ENCODE data around the gene SLC9A6. TPM values are rescaled to one million over a fixed set of nuclear protein-coding genes. Genes with fewer than 3 reads are reported as not detected.
A peak's percentile ranks its signal among the peaks of the same experiment; 100 is the strongest.

SLC9A6 gene
- total RNA-seq, 4 donors from 2014 or later: 12.9 to 23.9 (median 18.7) TPM

DNA sequence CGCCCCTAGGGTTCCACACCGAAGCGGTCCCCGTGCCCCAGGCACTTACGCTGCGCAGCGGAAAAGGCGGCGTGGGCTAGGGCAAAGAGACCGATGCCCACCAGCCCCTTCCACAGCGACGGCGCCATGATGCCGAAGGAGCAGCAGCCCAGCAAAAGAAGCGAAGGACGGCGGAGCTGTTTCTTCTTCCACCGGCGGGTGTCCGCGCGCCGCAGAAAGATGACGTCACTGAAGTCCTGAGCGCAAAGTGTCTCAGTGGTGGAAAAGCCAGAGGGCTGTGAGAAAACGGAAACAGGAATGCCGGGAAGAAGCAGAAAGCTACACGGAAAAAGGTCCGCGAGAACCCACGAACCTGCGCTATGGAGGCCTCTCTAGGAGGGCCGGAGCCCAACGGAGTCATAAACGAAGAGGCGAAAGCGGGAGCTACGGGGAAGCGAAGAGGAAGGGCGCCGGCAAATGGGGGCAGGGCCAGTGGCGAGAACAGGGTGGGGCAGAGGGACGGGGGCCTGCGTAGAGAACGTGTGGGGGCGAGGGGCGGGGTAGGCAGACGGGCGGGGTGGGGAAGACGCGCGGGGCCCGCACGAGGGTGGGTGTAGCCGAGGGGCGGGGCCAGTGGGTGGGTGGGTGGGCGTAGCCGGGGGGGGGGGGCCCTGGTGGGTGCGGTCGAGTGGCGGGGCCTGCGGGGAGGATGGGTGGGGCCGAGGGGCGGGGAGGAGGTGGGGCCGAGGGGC lies 11.5 kb upstream of the SLC9A6 start, which contains the start of gene MMGT1:
TSS of gene MMGT1 (minus strand) at position 441 of the 731 bp plus-strand sequence. CDS start at position 128, 313 bp downstream.
- Histone ChIP-seq H3K27ac (peak within 1 kb of the TSS; percentile 92 to 96 (median 94)), H3K4me3 (peak within 1 kb of the TSS; percentile 60 to 79 (median 66)), H3K27me3 (no peaks in the 10 kb centered on the region), H3K4me1 (peaks cover 0 to 16% (median 0%) of the 10 kb centered on the region in 4 donors), H3K36me3 (peaks cover 0 to 1% (median 0%) of the 10 kb centered on the region in 3 donors), H3K9me3 (no peaks in the 10 kb centered on the region)
- 0 to 35% methylated on average over 29 to 43 of the region's 65 CpGs for WGBS, 2 donors
- peak; percentile 64 to 73 for DNase-seq (ENCODE audit: low spot score in 2 of 2)
- TF ChIP-seq EP300 (IDR thresholded peaks at IDR 0.05): peak in 1 of 2 donors; percentile 87
- peak; percentile 10 to 60 for TF ChIP-seq POLR2A (IDR thresholded peaks at IDR 0.05)
- TF ChIP-seq, protein P1, sequence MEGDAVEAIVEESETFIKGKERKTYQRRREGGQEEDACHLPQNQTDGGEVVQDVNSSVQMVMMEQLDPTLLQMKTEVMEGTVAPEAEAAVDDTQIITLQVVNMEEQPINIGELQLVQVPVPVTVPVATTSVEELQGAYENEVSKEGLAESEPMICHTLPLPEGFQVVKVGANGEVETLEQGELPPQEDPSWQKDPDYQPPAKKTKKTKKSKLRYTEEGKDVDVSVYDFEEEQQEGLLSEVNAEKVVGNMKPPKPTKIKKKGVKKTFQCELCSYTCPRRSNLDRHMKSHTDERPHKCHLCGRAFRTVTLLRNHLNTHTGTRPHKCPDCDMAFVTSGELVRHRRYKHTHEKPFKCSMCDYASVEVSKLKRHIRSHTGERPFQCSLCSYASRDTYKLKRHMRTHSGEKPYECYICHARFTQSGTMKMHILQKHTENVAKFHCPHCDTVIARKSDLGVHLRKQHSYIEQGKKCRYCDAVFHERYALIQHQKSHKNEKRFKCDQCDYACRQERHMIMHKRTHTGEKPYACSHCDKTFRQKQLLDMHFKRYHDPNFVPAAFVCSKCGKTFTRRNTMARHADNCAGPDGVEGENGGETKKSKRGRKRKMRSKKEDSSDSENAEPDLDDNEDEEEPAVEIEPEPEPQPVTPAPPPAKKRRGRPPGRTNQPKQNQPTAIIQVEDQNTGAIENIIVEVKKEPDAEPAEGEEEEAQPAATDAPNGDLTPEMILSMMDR (IDR thresholded peaks at IDR 0.05): peak in 2 of 5 experiments; percentile 28 to 46

DNA sequence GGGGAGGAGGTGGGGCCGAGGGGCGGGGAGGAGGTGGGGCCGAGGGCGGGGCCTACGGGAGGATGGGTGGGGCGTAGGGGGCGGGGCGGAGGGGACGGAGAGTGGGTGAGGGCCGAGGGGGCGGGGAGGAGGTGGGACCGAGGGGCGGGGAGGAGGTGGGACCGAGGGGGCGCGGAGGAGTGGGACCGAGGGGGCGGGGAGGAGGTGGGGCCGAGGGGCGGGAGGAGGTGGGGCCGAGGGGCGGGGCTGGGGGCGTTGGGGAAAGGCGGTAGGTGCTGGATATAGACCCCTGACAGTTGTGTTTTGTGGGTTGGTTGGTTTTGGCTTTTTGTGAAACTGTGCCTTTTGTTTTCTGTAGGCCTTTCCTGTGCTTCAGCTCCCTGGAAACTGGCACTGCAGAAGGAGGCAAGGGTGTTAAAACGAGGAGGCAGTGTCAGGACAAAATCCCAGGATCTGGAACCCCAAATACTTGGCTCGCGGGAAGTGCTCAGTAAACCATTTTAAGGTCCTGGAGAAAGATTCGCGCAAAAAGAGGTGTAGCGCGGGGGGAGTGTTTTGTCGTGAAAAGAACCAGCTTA lies 10.9 kb upstream of the SLC9A6 start:
- WGBS, 2 donors: 1 to 46% methylated on average over 8 to 25 of the region's 32 CpGs
- peak in 1 of 2 donors; percentile 24 for TF ChIP-seq POLR2A (IDR thresholded peaks at IDR 0.05)
- no peak for TF ChIP-seq EP300 (IDR thresholded peaks at IDR 0.05)
- Histone ChIP-seq H3K27me3 (no peaks in the 10 kb centered on the region), H3K4me1 (peaks cover 0 to 16% (median 0%) of the 10 kb centered on the region in 4 donors), H3K27ac (peak overlapping the region in 3 of 4 donors; percentile 64 to 84 (median 73)), H3K36me3 (no peaks in the 10 kb centered on the region), H3K9me3 (no peaks in the 10 kb centered on the region), H3K4me3 (peak overlapping the region; percentile 24 to 47 (median 34))
- DNase-seq (ENCODE audit: low spot score in 2 of 2): peak; percentile 61 to 63

DNA sequence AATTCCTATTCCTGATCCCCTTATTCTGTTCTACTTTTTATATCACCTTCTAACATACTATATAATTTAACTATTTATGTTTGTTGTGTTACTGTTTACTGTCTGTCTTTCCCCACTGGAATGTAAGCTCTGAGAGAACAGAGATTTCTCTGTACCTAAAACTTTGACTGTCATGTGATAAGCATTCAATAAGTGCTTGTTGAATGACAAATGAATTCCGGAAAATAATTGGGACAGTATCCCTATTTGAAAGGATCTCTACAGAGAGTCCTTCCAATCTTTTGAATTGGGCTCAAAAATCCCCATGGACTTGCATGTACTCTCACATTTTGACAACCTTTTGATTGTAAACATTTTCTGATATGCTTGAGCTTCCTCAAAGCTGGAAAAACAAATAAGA lies 9.8 kb upstream of the SLC9A6 start:
- H3K27me3 ChIP-seq: peaks cover 0 to 3% of the 10 kb centered on the region in 2 donors
- no peak for TF ChIP-seq POLR2A (IDR thresholded peaks at IDR 0.05)
- 40 to 47% methylated on average over 1 of the region's 1 CpG for WGBS, 2 donors

DNA sequence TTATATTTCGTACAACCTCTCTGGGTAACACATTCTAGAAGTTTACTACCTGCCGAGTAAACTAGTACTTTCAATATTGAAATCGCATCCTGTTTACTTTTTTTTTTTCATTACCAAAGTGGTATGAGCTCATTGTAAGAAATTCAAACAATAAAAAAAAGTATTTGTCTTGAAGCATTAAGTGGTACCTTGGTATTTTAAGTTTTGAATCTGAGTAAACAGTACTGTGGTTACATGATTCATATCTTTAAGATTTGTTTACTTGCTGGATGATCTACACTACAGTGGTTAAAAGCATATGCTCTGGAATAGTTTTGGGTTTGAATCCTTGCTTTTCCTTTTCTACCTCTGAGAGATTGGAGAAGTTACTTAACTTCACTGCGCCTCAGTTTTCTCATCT lies 7.6 kb upstream of the SLC9A6 start:
- TF ChIP-seq, protein P1 (IDR thresholded peaks at IDR 0.05): no peak
- TF ChIP-seq EP300 (IDR thresholded peaks at IDR 0.05): no peak
- TF ChIP-seq POLR2A (IDR thresholded peaks at IDR 0.05): no peak
- Histone ChIP-seq H3K9me3 (no peaks in the 10 kb centered on the region), H3K27ac (no peak overlapping the region), H3K4me3 (no peak overlapping the region), H3K27me3 (peaks cover 0 to 6% of the 10 kb centered on the region in 2 donors), H3K36me3 (no peaks in the 10 kb centered on the region), H3K4me1 (peaks cover 0 to 3% (median 0%) of the 10 kb centered on the region in 4 donors)
- DNase-seq (ENCODE audit: low spot score in 2 of 2): no peak
- WGBS, 2 donors: 86 to 93% methylated on average over 4 of the region's 4 CpGs

More for the DNA sequence above, 9.8 kb upstream of the SLC9A6 start:
- no peak for DNase-seq (ENCODE audit: low spot score in 2 of 2)
- Histone ChIP-seq H3K4me1 (peaks cover 0 to 16% (median 0%) of the 10 kb centered on the region in 4 donors), H3K4me3 (no peak overlapping the region), H3K36me3 (no peaks in the 10 kb centered on the region), H3K9me3 (no peaks in the 10 kb centered on the region), H3K27ac (peak overlapping the region in 1 of 4 donors; percentile 36)

DNA sequence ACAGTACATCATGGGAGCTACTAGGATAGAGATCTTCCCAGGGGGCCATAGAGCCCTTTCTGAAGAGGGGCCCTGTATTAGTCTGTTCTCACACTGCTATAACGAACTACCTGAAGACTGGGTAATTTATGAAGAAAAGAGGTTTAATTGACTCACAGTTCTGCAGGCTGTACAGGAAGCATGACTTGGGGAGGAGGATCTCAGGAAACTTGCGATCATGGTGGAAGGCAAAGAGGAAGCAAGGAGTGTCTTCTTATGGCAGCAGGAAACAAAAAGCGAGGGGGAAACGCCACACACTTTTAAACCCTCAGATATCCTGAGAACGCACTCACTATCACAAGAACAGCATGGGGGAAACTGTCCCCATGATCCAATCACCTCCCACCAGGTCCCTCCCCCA lies 4.2 kb upstream of the SLC9A6 start:
- WGBS, 2 donors: 83 to 90% methylated on average over 5 of the region's 5 CpGs

More for the DNA sequence above, 4.2 kb upstream of the SLC9A6 start:
- H3K9me3 ChIP-seq: no peaks in the 10 kb centered on the region
- no peak for DNase-seq (ENCODE audit: low spot score in 2 of 2)
- no peak overlapping the region for H3K4me3 ChIP-seq
- H3K27ac ChIP-seq: no peak overlapping the region
- peaks cover 0 to 7% (median 0%) of the 10 kb centered on the region in 4 donors for H3K4me1 ChIP-seq
- no peak for TF ChIP-seq POLR2A (IDR thresholded peaks at IDR 0.05)
- TF ChIP-seq, protein P1 (IDR thresholded peaks at IDR 0.05): no peak
- TF ChIP-seq EP300 (IDR thresholded peaks at IDR 0.05): no peak
- peaks cover 0 to 6% of the 10 kb centered on the region in 2 donors for H3K27me3 ChIP-seq
- no peaks in the 10 kb centered on the region for H3K36me3 ChIP-seq
